ENCODE results near the gene SAMD8. TPM values are rescaled to one million over a fixed set of nuclear protein-coding genes. Genes with fewer than 3 reads are reported as not detected.

SAMD8 gene
- total RNA-seq, 4 donors from 2014 or later: 18.5 to 36.0 (median 24.6) TPM

DNA sequence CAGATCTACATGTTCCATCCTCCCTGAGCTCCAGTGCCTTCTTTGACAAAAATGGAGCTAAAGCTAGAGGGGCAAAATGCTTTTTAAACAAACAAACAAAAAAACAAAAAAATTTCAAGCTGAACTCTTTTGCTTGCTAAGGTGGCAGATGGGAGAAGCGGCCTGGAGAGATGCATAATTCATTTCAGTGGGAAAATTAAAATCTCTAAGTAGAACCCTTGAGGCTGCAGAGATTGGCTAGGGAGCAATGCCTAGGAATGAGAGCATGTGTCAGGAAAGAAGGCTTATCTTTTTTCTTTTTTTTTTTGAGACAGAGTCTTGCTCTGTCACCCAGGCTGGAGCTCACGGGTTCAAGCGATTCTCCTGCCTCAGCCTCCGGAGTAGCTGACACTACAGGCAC is 46.4 kb upstream of the SAMD8 start:
- intact Hi-C loops (cut with DNase I): no loop called here
- 83 to 96% methylated on average over 4 of the region's 4 CpGs for WGBS, 2 donors
- TF ChIP-seq, protein P1, sequence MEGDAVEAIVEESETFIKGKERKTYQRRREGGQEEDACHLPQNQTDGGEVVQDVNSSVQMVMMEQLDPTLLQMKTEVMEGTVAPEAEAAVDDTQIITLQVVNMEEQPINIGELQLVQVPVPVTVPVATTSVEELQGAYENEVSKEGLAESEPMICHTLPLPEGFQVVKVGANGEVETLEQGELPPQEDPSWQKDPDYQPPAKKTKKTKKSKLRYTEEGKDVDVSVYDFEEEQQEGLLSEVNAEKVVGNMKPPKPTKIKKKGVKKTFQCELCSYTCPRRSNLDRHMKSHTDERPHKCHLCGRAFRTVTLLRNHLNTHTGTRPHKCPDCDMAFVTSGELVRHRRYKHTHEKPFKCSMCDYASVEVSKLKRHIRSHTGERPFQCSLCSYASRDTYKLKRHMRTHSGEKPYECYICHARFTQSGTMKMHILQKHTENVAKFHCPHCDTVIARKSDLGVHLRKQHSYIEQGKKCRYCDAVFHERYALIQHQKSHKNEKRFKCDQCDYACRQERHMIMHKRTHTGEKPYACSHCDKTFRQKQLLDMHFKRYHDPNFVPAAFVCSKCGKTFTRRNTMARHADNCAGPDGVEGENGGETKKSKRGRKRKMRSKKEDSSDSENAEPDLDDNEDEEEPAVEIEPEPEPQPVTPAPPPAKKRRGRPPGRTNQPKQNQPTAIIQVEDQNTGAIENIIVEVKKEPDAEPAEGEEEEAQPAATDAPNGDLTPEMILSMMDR (IDR thresholded peaks at IDR 0.05): no peak
- TF ChIP-seq POLR2A (IDR thresholded peaks at IDR 0.05): no peak
- DNase-seq: no peak
- H3K9me3 ChIP-seq: no peaks in the 10 kb centered on the region
- no peaks in the 10 kb centered on the region for H3K27me3 ChIP-seq
- H3K36me3 ChIP-seq: no peaks in the 10 kb centered on the region
- no peak overlapping the region for H3K27ac ChIP-seq
- H3K4me1 ChIP-seq: peaks cover 0 to 18% (median 0%) of the 10 kb centered on the region in 3 donors
- H3K4me3 ChIP-seq: no peak overlapping the region

DNA sequence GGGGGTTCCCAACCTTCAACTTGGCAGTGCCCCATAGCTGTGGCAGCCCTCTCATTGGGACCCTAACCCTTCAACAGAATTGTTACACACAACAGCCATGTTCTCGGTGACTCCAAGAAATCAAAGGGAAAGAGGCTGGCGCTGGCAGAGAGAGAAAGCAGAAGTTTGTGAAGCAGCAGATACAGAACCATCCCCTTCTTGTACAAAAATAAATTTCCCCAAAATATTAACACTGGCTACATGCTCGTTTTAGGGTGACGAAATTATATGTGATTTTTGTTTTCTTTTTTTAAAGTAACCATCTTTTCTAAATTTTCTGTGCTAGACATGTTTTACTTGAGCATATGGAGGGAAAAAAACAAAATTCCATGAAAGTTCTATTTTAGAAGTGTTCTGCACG is 45.2 kb upstream of the SAMD8 start:
- intact Hi-C loops (cut with DNase I): no loop called here
- Histone ChIP-seq H3K4me1 (peaks cover 0 to 23% (median 0%) of the 10 kb centered on the region in 3 donors), H3K27ac (no peak overlapping the region), H3K4me3 (no peak overlapping the region), H3K36me3 (no peaks in the 10 kb centered on the region), H3K27me3 (peaks cover 0 to 5% (median 0%) of the 10 kb centered on the region in 4 donors), H3K9me3 (no peaks in the 10 kb centered on the region)
- 80 to 84% methylated on average over 5 of the region's 5 CpGs for WGBS, 2 donors
- TF ChIP-seq, protein P1 (IDR thresholded peaks at IDR 0.05): no peak
- TF ChIP-seq POLR2A (IDR thresholded peaks at IDR 0.05): no peak
- no peak for DNase-seq

DNA sequence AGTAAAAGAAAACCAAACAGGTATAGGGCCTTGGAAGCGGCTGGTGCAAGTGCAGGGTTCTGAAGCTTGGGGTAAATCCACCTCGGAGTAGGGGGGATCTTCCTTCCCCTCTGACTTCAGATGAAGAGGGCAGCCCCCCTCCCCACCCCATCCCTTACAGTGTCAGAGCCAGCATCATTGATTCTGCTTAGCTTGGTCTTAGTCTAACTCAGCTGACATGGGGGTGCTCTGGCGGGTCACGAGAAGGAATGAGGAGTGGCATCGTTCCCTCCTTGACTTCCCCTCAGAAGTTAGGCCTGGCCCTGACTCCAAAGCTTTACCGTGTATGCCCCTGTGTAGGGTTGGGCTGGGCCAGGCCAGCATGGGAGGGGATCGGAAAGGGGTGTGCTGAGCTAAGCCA is 44.2 kb upstream of the SAMD8 start:
- DNase-seq: no peak
- intact Hi-C loops (cut with DNase I): no loop called here
- peaks cover 0 to 19% (median 0%) of the 10 kb centered on the region in 3 donors for H3K4me1 ChIP-seq
- H3K4me3 ChIP-seq: no peak overlapping the region
- H3K27me3 ChIP-seq: peaks cover 0 to 7% (median 0%) of the 10 kb centered on the region in 4 donors
- 85 to 100% methylated on average over 5 to 7 of the region's 7 CpGs for WGBS, 2 donors
- H3K9me3 ChIP-seq: no peaks in the 10 kb centered on the region
- no peaks in the 10 kb centered on the region for H3K36me3 ChIP-seq
- no peak overlapping the region for H3K27ac ChIP-seq
- TF ChIP-seq POLR2A (IDR thresholded peaks at IDR 0.05): no peak
- TF ChIP-seq, protein P1 (IDR thresholded peaks at IDR 0.05): no peak

DNA sequence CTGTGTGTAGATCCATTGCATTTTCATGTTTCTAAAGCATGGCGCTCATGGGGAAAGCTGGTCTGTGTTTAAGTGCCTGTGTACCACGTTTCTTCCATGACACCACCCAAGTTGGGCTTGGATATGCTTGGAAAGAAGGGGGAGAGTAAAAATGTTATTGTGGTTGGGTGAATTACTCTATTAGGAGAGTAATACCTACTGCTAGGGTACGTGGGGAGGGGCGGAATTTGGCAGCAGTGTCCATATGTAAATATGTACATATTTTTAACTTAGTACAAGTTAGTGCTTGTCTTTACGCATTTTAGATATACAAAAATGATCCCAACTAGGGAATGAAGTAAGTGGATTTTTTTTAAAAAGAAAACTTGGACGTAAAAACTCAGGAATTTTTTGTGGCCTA is 42.9 kb upstream of the SAMD8 start:
- no peak overlapping the region for H3K27ac ChIP-seq
- no peaks in the 10 kb centered on the region for H3K9me3 ChIP-seq
- no peaks in the 10 kb centered on the region for H3K36me3 ChIP-seq
- TF ChIP-seq, protein P1 (IDR thresholded peaks at IDR 0.05): no peak
- no peak for TF ChIP-seq POLR2A (IDR thresholded peaks at IDR 0.05)
- H3K27me3 ChIP-seq: peaks cover 0 to 10% (median 0%) of the 10 kb centered on the region in 4 donors
- intact Hi-C loops (cut with DNase I): no loop called here
- no peak for DNase-seq
- peaks cover 0 to 10% (median 0%) of the 10 kb centered on the region in 3 donors for H3K4me1 ChIP-seq
- 64 to 70% methylated on average over 6 of the region's 6 CpGs for WGBS, 2 donors
- H3K4me3 ChIP-seq: no peak overlapping the region

DNA sequence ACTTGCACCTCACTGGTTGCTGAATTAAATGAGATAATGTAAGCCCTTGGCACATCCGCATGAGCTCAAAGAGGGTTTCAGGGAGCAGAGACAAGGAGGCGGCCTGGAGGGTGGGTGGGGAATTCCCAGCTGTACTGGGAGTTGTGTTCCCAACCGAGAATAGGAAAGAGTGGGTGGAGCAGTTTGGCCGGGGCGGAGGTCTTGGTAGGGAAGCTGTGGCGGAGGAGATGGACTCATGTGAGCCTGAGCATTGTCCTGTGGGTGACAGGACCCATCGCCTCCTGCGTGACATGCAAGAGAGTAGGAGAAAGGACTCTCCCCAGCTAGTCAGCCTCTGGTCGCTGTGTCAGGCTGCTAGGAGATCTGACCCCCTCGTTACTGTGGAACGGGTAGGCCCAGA is 41.0 kb upstream of the SAMD8 start:
- H3K4me3 ChIP-seq: no peak overlapping the region
- H3K36me3 ChIP-seq: no peaks in the 10 kb centered on the region
- WGBS, 2 donors: 84 to 91% methylated on average over 8 to 11 of the region's 11 CpGs
- H3K27me3 ChIP-seq: peaks cover 0 to 20% (median 0%) of the 10 kb centered on the region in 4 donors
- H3K27ac ChIP-seq: no peak overlapping the region
- DNase-seq: no peak
- no peak for TF ChIP-seq POLR2A (IDR thresholded peaks at IDR 0.05)
- TF ChIP-seq, protein P1 (IDR thresholded peaks at IDR 0.05): no peak
- intact Hi-C loops (cut with DNase I): no loop called here
- no peaks in the 10 kb centered on the region for H3K9me3 ChIP-seq
- peaks cover 0 to 6% (median 0%) of the 10 kb centered on the region in 3 donors for H3K4me1 ChIP-seq
